Measurements from ENCODE around the gene JAGN1. TPM values are rescaled to one million over a fixed set of nuclear protein-coding genes. Genes with fewer than 3 reads are reported as not detected.

JAGN1 gene
- total RNA-seq, 2 donors from 2014 or later = 21.9 to 29.1 TPM

DNA sequence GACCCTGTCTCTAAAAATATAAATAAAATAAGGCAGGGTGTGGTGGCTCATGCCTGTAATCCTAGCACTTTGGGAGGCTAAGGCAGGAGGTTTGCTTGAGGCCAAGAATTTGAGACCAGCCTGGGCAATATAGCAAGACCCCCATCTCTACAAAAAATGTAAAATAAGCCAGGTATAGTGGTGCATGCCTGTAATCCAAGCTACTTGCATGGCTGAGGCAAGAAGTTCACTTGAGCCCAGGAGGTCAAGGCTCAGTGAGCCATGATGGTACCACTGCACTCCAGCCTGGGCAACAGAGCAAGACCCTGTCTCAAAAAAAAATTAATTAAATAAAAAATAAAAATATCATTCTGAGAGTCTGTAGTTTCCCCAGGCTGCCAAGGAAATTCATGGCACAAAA, 4.1 kb upstream of the JAGN1 start:
- Histone ChIP-seq H3K4me1 (ENCODE audit: control insufficient read depth, insufficient read depth, low read length) (no peaks in the 10 kb centered on the region), H3K9ac (ENCODE audit: extremely low read depth, low read length, poor library complexity, severe bottlenecking) (no peak overlapping the region), H3K27ac (ENCODE audit: low read depth, low read length) (no peak overlapping the region), H3K4me3 (ENCODE audit: low read length) (no peak overlapping the region), H3K27me3 (ENCODE audit: control insufficient read depth, insufficient read depth, low read length, poor library complexity, severe bottlenecking) (peaks cover 7% of the 10 kb centered on the region), H3K36me3 (ENCODE audit: control insufficient read depth, insufficient read depth, low read length) (no peaks in the 10 kb centered on the region), H3K9me3 (ENCODE audit: control insufficient read depth, low read length) (no peaks in the 10 kb centered on the region)
- Mint-ChIP-seq H3K4me3 (no peak overlapping the region), H3K9me3 (no peaks in the 10 kb centered on the region), H3K36me3 (ENCODE audit: low read depth) (no peaks in the 10 kb centered on the region), H3K27me3 (ENCODE audit: insufficient read depth) (no peaks in the 10 kb centered on the region), H3K27ac (no peak overlapping the region), H3K4me1 (no peaks in the 10 kb centered on the region)
- DNase-seq = no peak
- TF ChIP-seq, protein P1, sequence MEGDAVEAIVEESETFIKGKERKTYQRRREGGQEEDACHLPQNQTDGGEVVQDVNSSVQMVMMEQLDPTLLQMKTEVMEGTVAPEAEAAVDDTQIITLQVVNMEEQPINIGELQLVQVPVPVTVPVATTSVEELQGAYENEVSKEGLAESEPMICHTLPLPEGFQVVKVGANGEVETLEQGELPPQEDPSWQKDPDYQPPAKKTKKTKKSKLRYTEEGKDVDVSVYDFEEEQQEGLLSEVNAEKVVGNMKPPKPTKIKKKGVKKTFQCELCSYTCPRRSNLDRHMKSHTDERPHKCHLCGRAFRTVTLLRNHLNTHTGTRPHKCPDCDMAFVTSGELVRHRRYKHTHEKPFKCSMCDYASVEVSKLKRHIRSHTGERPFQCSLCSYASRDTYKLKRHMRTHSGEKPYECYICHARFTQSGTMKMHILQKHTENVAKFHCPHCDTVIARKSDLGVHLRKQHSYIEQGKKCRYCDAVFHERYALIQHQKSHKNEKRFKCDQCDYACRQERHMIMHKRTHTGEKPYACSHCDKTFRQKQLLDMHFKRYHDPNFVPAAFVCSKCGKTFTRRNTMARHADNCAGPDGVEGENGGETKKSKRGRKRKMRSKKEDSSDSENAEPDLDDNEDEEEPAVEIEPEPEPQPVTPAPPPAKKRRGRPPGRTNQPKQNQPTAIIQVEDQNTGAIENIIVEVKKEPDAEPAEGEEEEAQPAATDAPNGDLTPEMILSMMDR (conservative IDR thresholded peaks at IDR 0.05) = no peak

DNA sequence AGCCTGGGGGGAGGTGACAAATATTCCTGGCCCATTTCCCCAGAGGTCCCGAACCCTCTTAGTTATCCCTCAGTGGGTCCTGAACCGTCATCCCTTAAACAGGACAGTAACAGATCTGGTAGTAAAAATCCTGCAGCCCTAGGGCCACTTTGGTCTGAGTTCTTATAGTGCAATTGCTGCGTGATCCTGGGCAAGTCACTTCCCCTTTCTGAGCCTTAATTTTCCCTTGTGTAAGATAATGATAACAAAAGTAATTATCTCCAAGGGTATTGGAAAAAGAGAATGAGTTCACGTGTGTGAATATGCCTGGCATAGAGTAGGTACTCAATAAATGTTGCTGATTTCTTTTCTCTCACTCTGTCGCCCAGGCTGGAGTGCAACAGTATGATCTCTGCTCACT, 2.9 kb upstream of the JAGN1 start:
- TF ChIP-seq, protein P1 (conservative IDR thresholded peaks at IDR 0.05) = no peak

DNA sequence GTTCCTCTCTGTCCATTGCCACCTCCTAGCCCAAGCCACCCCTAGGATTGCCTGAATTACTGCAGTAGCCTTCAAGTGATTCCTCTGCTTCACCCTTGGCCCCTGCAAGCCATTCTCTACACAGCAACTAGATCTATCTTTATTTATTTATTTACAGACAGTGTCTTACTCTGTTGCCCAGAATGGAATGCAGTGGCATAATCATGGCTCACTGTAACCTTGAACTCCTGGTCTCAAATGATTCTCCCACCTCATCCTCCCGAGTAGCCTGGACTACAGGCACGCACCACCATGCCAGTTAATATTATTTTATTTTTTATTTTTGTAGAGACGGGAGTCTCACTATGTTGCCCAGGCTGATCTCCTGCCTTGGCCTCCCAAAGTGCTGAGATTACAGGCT, 1.9 kb upstream of the JAGN1 start:
- H3K4me3 ChIP-seq (ENCODE audit: low read length) = no peak overlapping the region
- peaks cover 7% of the 10 kb centered on the region for H3K27me3 ChIP-seq (ENCODE audit: control insufficient read depth, insufficient read depth, low read length, poor library complexity, severe bottlenecking)
- H3K27ac ChIP-seq (ENCODE audit: low read depth, low read length) = no peak overlapping the region
- Mint-ChIP-seq H3K9me3 (no peaks in the 10 kb centered on the region), H3K27ac (no peak overlapping the region), H3K36me3 (ENCODE audit: low read depth) (peaks cover 15% of the 10 kb centered on the region), H3K27me3 (ENCODE audit: insufficient read depth) (no peaks in the 10 kb centered on the region), H3K4me1 (no peaks in the 10 kb centered on the region), H3K4me3 (no peak overlapping the region)
- no peaks in the 10 kb centered on the region for H3K9me3 ChIP-seq (ENCODE audit: control insufficient read depth, low read length)
- peaks cover 14% of the 10 kb centered on the region for H3K36me3 ChIP-seq (ENCODE audit: control insufficient read depth, insufficient read depth, low read length)
- H3K4me1 ChIP-seq (ENCODE audit: control insufficient read depth, insufficient read depth, low read length) = no peaks in the 10 kb centered on the region
- H3K9ac ChIP-seq (ENCODE audit: extremely low read depth, low read length, poor library complexity, severe bottlenecking) = no peak overlapping the region
- TF ChIP-seq, protein P1 (conservative IDR thresholded peaks at IDR 0.05) = no peak
- 88 to 100% methylated on average over 1 to 2 of the region's 3 CpGs for WGBS, 2 experiments (ENCODE audit: insufficient coverage in 1 of 2, insufficient read length in 1 of 2)
- DNase-seq = no peak

More for the DNA sequence above, 2.9 kb upstream of the JAGN1 start:
- H3K9ac ChIP-seq (ENCODE audit: extremely low read depth, low read length, poor library complexity, severe bottlenecking) = no peak overlapping the region
- no peaks in the 10 kb centered on the region for H3K9me3 ChIP-seq (ENCODE audit: control insufficient read depth, low read length)
- H3K36me3 ChIP-seq (ENCODE audit: control insufficient read depth, insufficient read depth, low read length) = peaks cover 3% of the 10 kb centered on the region
- H3K4me1 ChIP-seq (ENCODE audit: control insufficient read depth, insufficient read depth, low read length) = no peaks in the 10 kb centered on the region
- no peaks in the 10 kb centered on the region for H3K4me1 Mint-ChIP-seq
- no peaks in the 10 kb centered on the region for H3K27me3 Mint-ChIP-seq (ENCODE audit: insufficient read depth)
- H3K27ac ChIP-seq (ENCODE audit: low read depth, low read length) = no peak overlapping the region
- H3K27me3 ChIP-seq (ENCODE audit: control insufficient read depth, insufficient read depth, low read length, poor library complexity, severe bottlenecking) = peaks cover 7% of the 10 kb centered on the region
- no peak overlapping the region for H3K4me3 ChIP-seq (ENCODE audit: low read length)
- WGBS, 2 experiments (ENCODE audit: insufficient coverage in 1 of 2, insufficient read length in 1 of 2) = 90 to 98% methylated on average over 5 of the region's 5 CpGs
- DNase-seq = no peak
- no peak overlapping the region for H3K4me3 Mint-ChIP-seq
- no peak overlapping the region for H3K27ac Mint-ChIP-seq
- peaks cover 6% of the 10 kb centered on the region for H3K36me3 Mint-ChIP-seq (ENCODE audit: low read depth)
- H3K9me3 Mint-ChIP-seq = no peaks in the 10 kb centered on the region

Data from endodermal cell (in vitro differentiated cells).